ENCODE results near the gene ACCSL.

Gene ACCSL

GRCh38 chr11:44047931-44048431, at the start of gene ACCSL:
ACCSL (plus strand) TSS chr11:44047981; CDS start chr11:44048037, 56 bp downstream.
- no peak for DNase-seq (ENCODE audit: low spot score)

GRCh38 chr11:43998308-43998707, 49.5 kb upstream of the ACCSL start:
- no peak for DNase-seq (ENCODE audit: low spot score)

GRCh38 chr11:44000731-44001130, 47.0 kb upstream of the ACCSL start:
- DNase-seq (ENCODE audit: low spot score): no peak

- DNase-seq (ENCODE audit: low spot score): no peak
Observed at GRCh38 chr11:44002191-44003093, 45.3 kb upstream of the ACCSL start.

GRCh38 chr11:44003736-44004451, 43.9 kb upstream of the ACCSL start:
- DNase-seq (ENCODE audit: low spot score): no peak

- no peak for DNase-seq (ENCODE audit: low spot score)
Observed at GRCh38 chr11:44004452-44005062, 43.2 kb upstream of the ACCSL start.

GRCh38 chr11:44005063-44005701, 42.6 kb upstream of the ACCSL start:
- no peak for DNase-seq (ENCODE audit: low spot score)

GRCh38 chr11:44005956-44006355, 41.8 kb upstream of the ACCSL start:
- DNase-seq (ENCODE audit: low spot score): no peak

- no peak for DNase-seq (ENCODE audit: low spot score)
Observed at GRCh38 chr11:44006917-44007361, 40.8 kb upstream of the ACCSL start.

- no peak for DNase-seq (ENCODE audit: low spot score)
Observed at GRCh38 chr11:44007481-44008087, 40.2 kb upstream of the ACCSL start.

- no peak for DNase-seq (ENCODE audit: low spot score)
Observed at GRCh38 chr11:44008088-44008501, 39.7 kb upstream of the ACCSL start.

- no peak for DNase-seq (ENCODE audit: low spot score)
Observed at GRCh38 chr11:44008698-44009097, 39.1 kb upstream of the ACCSL start.

GRCh38 chr11:44010789-44011251, 37.0 kb upstream of the ACCSL start:
- no peak for DNase-seq (ENCODE audit: low spot score)

- DNase-seq (ENCODE audit: low spot score): no peak
Observed at GRCh38 chr11:44011797-44012196, 36.0 kb upstream of the ACCSL start.

- DNase-seq (ENCODE audit: low spot score): no peak
Observed at GRCh38 chr11:44014968-44015623, 32.7 kb upstream of the ACCSL start.

GRCh38 chr11:44015624-44016007, 32.2 kb upstream of the ACCSL start:
- DNase-seq (ENCODE audit: low spot score): no peak

GRCh38 chr11:44016131-44016530, 31.6 kb upstream of the ACCSL start:
- DNase-seq (ENCODE audit: low spot score): no peak

GRCh38 chr11:44016546-44017442, 31.0 kb upstream of the ACCSL start:
- DNase-seq (ENCODE audit: low spot score): no peak

GRCh38 chr11:44017443-44018126, 30.2 kb upstream of the ACCSL start:
- DNase-seq (ENCODE audit: low spot score): no peak

All from AG08396 (cell line).